Measurements from ENCODE around the gene SLC35B2. TPM values are rescaled to one million over a fixed set of nuclear protein-coding genes. Genes with fewer than 3 reads are reported as not detected.

SLC35B2 gene
- total and polyA plus RNA-seq, 10 of the 15 experiments (the other 5 are each of a cell fraction or from before 2014, with no cell fraction given) = 11.3 to 45.4 (median 33.8) TPM

GRCh38 chr6:44265007-44265721, 7.8 kb upstream of the SLC35B2 start, which contains the start of gene NFKBIE (continued):
- TF ChIP-seq CBX3 (IDR thresholded peaks at IDR 0.05; ENCODE audit: borderline replicate concordance, low read depth) (no peak), CBFB (IDR thresholded peaks at IDR 0.05; ENCODE audit: low read depth) (0 out of 2 replicates have a peak, but pooled peaks have one; percentile 25), PRDM15 (CRISPR knock-in tag; IDR thresholded peaks at IDR 0.05) (no peak), SPI1 (IDR thresholded peaks at IDR 0.05; ENCODE audit: borderline replicate concordance, insufficient read depth, low read depth, low read length) (no peak), SIX5 (IDR thresholded peaks at IDR 0.05; ENCODE audit: low read depth, low read length, severe bottlenecking) (no peak), BACH1 (IDR thresholded peaks at IDR 0.05; ENCODE audit: borderline replicate concordance) (peak; percentile 81), NRF1 (conservative IDR thresholded peaks at IDR 0.05; ENCODE audit: low read depth, low read length) (no peak), NFIC (IDR thresholded peaks at IDR 0.05; ENCODE audit: low read depth, low read length) (no peak), NR2F1 (conservative IDR thresholded peaks at IDR 0.05) (peak; percentile 74), TAF1 (IDR thresholded peaks at IDR 0.05; ENCODE audit: borderline replicate concordance, low read depth, low read length) (peak; percentile 65; the same call in 1 of the 2 replicates), SUPT20H (IDR thresholded peaks at IDR 0.05; ENCODE audit: borderline replicate concordance, control insufficient read depth, low read depth, low read length) (no peak), HDAC2 (IDR thresholded peaks at IDR 0.05) (no peak), JUND (IDR thresholded peaks at IDR 0.05; ENCODE audit: low read depth, low read length) (no peak), CEBPZ (IDR thresholded peaks at IDR 0.05; ENCODE audit: low read depth, low read length) (no peak), BCL11A (IDR thresholded peaks at IDR 0.05; ENCODE audit: low read depth, low read length) (no peak), BRCA1 (IDR thresholded peaks at IDR 0.05; ENCODE audit: low read depth, low read length) (no peak), LARP7 (IDR thresholded peaks at IDR 0.05) (peak; percentile 93)
- TF ChIP-seq, protein P1, sequence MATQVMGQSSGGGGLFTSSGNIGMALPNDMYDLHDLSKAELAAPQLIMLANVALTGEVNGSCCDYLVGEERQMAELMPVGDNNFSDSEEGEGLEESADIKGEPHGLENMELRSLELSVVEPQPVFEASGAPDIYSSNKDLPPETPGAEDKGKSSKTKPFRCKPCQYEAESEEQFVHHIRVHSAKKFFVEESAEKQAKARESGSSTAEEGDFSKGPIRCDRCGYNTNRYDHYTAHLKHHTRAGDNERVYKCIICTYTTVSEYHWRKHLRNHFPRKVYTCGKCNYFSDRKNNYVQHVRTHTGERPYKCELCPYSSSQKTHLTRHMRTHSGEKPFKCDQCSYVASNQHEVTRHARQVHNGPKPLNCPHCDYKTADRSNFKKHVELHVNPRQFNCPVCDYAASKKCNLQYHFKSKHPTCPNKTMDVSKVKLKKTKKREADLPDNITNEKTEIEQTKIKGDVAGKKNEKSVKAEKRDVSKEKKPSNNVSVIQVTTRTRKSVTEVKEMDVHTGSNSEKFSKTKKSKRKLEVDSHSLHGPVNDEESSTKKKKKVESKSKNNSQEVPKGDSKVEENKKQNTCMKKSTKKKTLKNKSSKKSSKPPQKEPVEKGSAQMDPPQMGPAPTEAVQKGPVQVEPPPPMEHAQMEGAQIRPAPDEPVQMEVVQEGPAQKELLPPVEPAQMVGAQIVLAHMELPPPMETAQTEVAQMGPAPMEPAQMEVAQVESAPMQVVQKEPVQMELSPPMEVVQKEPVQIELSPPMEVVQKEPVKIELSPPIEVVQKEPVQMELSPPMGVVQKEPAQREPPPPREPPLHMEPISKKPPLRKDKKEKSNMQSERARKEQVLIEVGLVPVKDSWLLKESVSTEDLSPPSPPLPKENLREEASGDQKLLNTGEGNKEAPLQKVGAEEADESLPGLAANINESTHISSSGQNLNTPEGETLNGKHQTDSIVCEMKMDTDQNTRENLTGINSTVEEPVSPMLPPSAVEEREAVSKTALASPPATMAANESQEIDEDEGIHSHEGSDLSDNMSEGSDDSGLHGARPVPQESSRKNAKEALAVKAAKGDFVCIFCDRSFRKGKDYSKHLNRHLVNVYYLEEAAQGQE (IDR thresholded peaks at IDR 0.05; ENCODE audit: low read depth, low read length) = no peak
- TF ChIP-seq, protein P2, sequence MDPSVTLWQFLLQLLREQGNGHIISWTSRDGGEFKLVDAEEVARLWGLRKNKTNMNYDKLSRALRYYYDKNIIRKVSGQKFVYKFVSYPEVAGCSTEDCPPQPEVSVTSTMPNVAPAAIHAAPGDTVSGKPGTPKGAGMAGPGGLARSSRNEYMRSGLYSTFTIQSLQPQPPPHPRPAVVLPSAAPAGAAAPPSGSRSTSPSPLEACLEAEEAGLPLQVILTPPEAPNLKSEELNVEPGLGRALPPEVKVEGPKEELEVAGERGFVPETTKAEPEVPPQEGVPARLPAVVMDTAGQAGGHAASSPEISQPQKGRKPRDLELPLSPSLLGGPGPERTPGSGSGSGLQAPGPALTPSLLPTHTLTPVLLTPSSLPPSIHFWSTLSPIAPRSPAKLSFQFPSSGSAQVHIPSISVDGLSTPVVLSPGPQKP (IDR thresholded peaks at IDR 0.05; ENCODE audit: low read depth, low read length) = no peak

All from GM12878 (cell line).